Measurements from ENCODE around the gene NUPR2.

- TF ChIP-seq, protein P1, sequence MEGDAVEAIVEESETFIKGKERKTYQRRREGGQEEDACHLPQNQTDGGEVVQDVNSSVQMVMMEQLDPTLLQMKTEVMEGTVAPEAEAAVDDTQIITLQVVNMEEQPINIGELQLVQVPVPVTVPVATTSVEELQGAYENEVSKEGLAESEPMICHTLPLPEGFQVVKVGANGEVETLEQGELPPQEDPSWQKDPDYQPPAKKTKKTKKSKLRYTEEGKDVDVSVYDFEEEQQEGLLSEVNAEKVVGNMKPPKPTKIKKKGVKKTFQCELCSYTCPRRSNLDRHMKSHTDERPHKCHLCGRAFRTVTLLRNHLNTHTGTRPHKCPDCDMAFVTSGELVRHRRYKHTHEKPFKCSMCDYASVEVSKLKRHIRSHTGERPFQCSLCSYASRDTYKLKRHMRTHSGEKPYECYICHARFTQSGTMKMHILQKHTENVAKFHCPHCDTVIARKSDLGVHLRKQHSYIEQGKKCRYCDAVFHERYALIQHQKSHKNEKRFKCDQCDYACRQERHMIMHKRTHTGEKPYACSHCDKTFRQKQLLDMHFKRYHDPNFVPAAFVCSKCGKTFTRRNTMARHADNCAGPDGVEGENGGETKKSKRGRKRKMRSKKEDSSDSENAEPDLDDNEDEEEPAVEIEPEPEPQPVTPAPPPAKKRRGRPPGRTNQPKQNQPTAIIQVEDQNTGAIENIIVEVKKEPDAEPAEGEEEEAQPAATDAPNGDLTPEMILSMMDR (IDR thresholded peaks at IDR 0.05; ENCODE audit: low read depth, low read length, poor library complexity, severe bottlenecking) = no peak
- no peak for TF ChIP-seq EZH2phosphoT487 (IDR thresholded peaks at IDR 0.05; ENCODE audit: borderline replicate concordance, low read length)
These were observed 5.6 kb downstream of the NUPR2 start for GRCh38 chr7:56110611-56111010.

All from DOHH2 (cell line).